T47D (cell line): ENCODE results near the gene AAMDC.
"Not testable (repeated sequence)": the region's sequence is repeated elsewhere in the genome, so short reads cannot be mapped to it uniquely, and the experiment has no call there.

Source experiments
- DNase-seq, 2 experiments: peaks; one replicate each; pipeline versions ENCODE4 v3.0.0 to v3.0.0-alpha.2; 2011 to 2012; ENCODE audit warnings: low read depth in 1 of 2, low spot score in 1 of 2
- JUND ChIP-seq: IDR thresholded peaks from 2 replicates; pipeline ENCODE4 v1.6.1; 2012; ENCODE audit warnings: low read depth
- in situ Hi-C: cut with HindIII; loops from 2 replicates; pipeline ENCODE4 v1.10.0; 2016; ENCODE audit warnings: low sequenced_read_pairs, low pct_unique_long_range_greater_than_20kb

The AAMDC gene

DNA sequence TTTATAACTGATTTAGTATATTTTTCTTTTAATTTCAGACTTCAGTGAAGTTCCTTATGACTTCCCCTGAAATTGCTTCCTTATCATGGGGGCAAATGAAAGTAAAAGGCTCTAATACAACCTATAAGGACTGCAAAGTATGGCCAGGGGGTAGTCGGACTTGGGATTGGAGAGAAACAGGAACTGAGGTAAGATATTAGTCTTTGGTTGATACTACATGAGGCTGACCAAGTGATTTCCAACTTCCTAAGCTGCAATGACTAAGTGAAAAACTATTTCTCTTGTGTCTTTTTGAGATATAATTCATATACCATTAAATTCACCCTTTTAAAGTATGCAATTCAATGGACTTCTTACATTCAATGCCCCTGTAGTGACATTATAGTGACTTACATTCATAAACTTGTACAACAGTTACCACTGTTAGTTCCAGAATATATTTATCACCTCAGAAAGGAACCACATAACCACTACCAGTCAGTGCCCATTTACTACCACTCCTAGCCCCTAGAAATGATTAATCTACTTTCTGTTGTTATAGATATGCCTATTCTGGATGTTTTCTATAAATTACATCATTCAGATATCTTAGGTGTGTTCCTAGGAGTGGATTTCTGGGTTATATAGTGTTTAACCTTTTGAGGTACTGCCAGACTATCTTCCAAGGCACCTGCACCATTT lies 21.6 kb downstream of the AAMDC start:
- no peak for DNase-seq
- no peak for TF ChIP-seq JUND
- in situ Hi-C loops: no loop called here

DNA sequence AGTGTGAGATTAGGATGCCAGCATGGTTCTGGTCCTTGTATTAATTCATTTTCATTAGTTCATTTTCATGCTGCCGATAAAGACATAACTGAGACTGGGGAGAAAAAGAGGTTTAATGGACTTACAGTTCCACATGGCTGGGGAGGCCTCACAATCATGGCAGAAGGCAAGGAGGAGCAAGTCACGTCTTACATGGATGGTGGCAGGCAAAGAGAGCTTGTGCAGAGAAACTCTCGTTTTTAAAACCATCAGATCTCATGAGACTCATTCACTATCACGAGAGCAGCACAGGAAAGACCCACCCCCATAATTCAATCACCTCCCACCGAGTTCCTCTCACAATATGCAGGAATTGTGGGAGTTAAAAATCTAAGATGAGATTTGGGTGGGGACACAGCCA lies 22.8 kb downstream of the AAMDC start:
- DNase-seq, in situ Hi-C loops: not testable (repeated sequence)

DNA sequence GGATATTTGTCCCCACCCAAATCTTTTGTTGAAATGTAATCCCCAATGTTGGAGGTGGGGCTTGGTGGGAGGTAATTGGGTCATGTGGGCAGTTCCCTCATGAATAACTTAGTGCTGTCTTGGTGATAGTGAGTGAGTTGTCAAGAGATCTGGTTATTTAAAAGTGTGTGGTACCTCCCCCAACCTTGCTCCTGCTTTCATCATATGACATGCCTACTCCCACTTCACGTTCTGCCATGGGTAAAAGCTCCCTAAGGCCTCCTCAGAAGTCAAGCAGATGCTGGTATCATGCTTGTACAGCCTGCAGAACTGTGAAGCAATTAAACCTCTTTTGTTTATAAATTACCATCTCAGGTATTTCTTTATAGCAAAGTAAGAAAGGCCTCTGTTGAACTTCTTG lies 30.6 kb downstream of the AAMDC start:
- in situ Hi-C loops: no loop called here
- DNase-seq: no peak
- TF ChIP-seq JUND: no peak

DNA sequence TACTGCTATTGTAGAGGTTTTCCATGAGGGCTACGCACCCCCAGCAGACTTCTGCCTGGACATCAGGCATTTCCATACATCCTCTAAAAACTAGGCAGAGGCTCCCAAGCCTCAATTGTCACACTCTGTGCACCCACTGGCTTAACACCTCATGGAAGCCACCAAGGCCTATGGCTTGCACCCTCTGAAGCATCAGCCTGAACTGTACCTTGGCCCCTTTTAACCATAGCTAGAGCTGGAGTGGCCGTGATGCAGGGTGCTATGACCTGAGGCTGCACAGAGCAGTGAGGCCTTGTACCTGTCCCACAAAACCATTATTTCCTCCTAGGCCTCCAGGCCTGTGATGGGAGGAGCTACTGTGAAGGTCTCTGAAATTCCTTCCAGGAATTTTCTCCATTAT lies 33.9 kb downstream of the AAMDC start:
- DNase-seq: no peak
- no peak for TF ChIP-seq JUND
- in situ Hi-C loops: no loop called here

DNA sequence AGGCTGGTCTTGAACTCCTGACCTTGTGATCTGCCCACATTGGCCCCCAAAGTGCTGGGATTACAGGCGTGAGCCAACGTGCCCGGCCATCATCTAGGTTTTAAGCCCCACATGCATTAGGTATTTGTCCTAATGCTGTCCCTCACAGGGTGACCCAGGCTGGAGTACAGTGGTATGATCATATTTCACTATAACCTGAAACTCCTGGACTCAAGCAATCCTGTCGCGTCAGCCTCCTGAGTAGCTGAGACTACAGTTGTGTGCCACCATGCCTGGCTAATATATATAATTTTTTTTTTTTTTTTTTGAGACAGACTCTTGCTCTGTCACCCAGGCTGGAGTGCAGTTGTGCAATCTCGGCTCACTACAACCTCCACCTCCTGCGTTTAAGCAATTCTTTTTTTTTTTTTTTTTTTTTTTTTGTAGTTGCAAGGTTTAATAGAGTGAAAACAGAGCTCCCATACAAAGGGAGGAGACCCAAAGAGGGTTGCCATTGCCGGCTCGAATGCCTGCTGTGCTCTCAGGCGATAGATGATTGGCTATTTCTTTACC lies 37.0 kb downstream of the AAMDC start:
- in situ Hi-C loops, DNase-seq: not testable (repeated sequence)

DNA sequence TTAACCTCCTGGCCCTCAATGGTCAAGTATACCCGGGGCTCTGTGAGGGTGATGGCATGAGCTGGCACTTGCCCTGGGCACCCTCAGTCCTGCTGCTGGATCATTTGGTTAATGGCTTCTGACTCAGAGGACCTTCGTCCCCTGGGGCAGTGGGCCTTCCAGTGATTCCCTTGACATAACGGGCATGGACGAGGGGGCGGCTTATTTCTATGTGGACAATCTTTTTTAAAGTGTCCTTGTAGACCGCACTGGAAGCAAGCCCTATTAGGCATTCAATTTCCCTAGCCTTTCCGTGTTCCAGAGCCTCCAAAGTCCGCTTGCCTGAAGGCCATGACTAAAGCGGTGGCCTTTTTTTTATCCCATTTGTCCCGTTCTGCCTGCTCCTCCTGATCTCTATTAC lies 40.5 kb downstream of the AAMDC start:
- DNase-seq, in situ Hi-C loops: not testable (repeated sequence)

DNA sequence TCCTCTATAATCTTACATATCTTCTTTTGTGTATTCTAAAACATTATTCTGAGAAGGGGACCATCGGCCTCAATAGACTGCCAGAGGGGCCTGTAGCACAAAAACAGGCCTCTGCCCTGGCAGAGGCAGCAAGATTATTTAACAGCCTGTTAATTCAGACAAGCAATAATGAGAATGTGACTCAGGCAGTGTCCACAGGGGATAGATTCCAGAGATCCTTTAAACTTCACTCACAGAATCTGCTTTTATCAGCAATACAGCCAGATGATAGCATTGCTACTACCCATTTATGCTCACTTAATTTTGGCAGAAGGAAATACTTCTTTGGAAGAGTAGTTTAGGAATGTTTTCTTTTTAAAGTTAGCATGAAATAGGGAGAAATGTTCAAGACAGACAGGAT lies 44.9 kb downstream of the AAMDC start:
- no peak for DNase-seq
- in situ Hi-C loops: no loop called here
- no peak for TF ChIP-seq JUND

DNA sequence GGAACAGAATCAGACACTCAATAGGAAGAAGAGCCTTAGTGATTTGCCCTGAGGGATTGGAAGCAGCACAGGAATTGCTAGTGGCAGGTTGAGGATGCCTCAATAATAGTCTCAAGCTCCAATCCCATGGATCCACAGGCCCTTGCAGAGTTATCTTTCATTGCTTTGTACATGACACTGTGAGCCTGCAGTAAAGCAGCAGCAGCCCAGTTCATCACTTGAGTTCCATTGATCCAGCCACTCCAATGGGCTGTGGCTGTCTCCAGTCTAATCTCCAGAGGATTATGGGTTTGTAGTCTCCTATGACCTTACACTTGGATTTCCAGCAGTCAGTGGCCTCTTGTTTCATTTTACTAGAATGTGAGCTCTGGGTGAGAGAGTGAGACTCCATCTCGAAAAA lies 45.4 kb downstream of the AAMDC start:
- TF ChIP-seq JUND: no peak
- no peak for DNase-seq
- in situ Hi-C loops: no loop called here

DNA sequence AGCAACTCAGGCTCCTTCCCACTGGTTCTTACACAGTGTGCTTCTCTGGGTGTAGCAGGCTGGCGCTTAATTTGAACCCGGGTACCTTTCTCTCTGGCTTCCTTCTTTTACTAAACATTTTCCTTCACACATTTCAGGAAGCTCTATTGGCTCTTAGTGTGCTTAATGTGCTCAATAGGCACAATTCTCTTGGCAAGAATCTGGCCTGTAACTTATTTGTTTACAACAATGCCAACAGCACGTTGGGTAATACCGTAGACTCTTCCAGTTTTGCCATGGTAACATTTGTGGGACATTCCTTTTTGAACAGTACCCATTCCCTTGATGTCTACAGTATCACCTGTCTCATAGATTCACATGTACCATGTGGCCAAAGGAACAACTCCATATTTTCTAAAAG lies 47.8 kb downstream of the AAMDC start:
- in situ Hi-C loops: no loop called here
- no peak for DNase-seq
- no peak for TF ChIP-seq JUND

DNA sequence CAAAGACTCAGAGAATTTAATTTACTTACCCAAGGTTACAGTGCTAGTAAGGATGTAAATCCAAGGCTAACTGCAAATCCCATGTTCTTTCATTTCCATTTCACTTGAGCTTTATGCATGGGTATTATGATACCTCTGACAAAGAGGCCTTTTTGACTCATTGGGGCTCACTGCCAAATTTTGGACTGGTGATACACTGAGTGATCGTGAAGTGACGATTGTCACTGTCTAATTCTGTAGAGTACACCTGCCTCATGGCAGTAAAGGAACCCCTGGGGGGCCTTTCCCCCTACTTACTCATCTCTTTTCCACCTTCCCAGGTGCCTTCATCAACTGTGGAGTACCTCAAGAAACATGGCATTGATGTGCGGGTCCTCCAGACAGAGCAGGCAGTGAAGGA lies 50.9 kb downstream of the AAMDC start:
- no peak for TF ChIP-seq JUND
- in situ Hi-C loops: no loop called here
- DNase-seq: no peak

DNA sequence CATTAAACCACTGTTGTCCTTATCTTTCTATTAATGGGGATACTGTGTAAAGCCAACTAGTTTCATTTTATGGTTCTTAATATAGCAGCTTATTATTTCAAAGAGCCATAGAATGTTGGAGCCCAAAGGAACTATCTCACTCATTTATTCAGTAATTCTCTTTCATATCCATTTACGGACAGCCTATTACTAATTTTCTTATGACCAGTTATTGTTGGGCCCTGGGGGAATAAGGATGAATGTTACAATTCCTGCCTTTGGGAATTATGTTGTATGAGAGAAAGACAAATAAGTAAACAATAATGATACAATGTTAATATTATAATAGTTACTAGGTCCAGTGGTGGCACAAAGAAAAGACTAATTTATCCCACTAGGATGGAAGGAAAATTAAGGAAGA lies 52.4 kb downstream of the AAMDC start:
- no peak for DNase-seq
- in situ Hi-C loops: no loop called here
- TF ChIP-seq JUND: no peak

DNA sequence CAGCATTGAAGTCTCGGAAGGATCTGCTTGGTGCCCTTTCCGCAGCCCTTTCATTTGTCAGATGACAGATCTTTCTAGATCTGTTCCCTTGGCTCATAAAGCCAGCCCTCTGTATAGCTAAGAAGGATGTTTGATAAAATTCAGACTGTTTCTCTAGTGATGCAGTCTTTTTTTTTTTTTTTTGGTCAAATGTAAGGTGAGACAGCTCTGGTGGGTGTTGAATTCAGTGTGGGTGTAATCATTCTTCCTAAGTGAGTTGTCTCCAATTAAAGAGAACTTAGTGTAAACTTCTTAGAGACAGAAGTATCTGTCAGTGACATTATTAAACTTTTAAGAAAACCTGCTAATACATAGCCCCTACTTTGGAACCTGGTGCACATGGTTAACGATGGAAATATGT lies 53.3 kb downstream of the AAMDC start:
- no peak for TF ChIP-seq JUND
- in situ Hi-C loops: no loop called here
- no peak for DNase-seq

DNA sequence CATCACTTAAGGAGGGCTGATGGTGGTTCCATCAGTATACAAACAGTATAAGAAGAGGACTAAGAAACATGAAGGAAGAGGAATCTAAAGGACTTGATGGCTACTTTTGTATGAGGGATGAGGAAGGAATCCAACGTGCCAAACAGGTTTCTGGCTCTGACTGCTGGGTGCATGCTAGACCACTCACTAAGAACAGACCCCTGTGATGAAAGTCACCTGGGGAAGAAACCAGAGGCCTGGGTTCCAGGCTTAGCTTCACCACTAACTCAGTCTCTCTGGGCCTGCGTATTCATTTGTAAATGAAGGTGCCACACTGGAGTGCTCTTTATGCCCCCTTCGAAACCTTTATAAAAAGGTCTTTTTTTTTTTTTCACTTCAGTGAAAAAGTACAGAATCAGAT lies 55.1 kb downstream of the AAMDC start:
- DNase-seq: no peak
- TF ChIP-seq JUND: no peak
- in situ Hi-C loops: no loop called here

DNA sequence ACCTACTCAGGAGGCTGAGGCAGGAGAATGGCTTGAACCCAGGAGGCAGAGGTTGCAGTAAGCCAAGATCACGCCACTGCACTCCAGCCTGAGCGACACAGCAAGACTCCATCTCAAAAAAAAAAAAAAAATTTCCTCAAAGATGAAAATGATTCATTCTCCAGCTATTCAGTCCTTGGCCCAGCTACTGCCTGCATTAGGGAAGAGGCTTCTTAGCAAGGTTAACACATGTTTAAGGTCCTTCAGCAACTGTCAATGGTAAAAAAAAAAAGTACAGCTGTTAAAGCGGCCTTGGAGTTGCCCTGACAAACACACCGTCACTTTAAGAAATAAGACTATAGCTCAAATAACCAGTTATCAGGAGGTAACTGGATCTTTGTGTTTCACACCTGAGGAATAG lies 57.3 kb downstream of the AAMDC start:
- in situ Hi-C loops, DNase-seq: not testable (repeated sequence)
